Activated CD8-positive, alpha-beta T cell treated with anti-CD3 and anti-CD28 coated beads for 36 hours (primary cell): Measurements from ENCODE around the gene ALKBH5. TPM values are rescaled to one million over a fixed set of nuclear protein-coding genes. Genes with fewer than 3 reads are reported as not detected.

ENCODE experiments used
- ATAC-seq: fragments of 200-7000 bp; cut with Tn5 transposase; one replicate; pipeline ENCODE4 v1.10.0; 2021; ENCODE audit warnings: mild to moderate bottlenecking, moderate library complexity
- CTCF ChIA-PET: fragments of 350-600 bp; sonication (Branson Sonifier 250); formaldehyde crosslinking; loops from one replicate; lab custom pipeline; 2021; ENCODE audit warnings: antibody characterized with exemption; lab: Charles Lee
- POLR2A ChIA-PET: fragments of 350-600 bp; sonication (Branson Sonifier 250); formaldehyde crosslinking; loops from one replicate; lab custom pipeline; 2021; ENCODE audit warnings: antibody characterized with exemption; lab: Charles Lee
- DNase-seq: peaks from one replicate; pipeline ENCODE4 v3.0.0-alpha.2; 2020
- H3K27ac Mint-ChIP-seq: one replicate; pipeline ENCODE4 v1.8.0; 2021; ENCODE audit warnings: mild to moderate bottlenecking, mixed read lengths
- H3K27me3 Mint-ChIP-seq: one replicate; pipeline ENCODE4 v1.8.0; 2021; ENCODE audit warnings: mixed read lengths
- H3K36me3 Mint-ChIP-seq: one replicate; pipeline ENCODE4 v1.8.0; 2021; ENCODE audit warnings: low read depth, mixed read lengths
- H3K4me1 Mint-ChIP-seq: one replicate; pipeline ENCODE4 v1.8.0; 2021; ENCODE audit warnings: low read depth, mixed read lengths
- H3K4me3 Mint-ChIP-seq: one replicate; pipeline ENCODE4 v1.8.0; 2021; ENCODE audit warnings: mild to moderate bottlenecking, moderate library complexity, mixed read lengths
- H3K9me3 Mint-ChIP-seq: one replicate; pipeline ENCODE4 v1.8.0; 2021; ENCODE audit warnings: mixed read lengths
- intact Hi-C: fragments of 100-400 bp; cut with micrococcal nuclease; formaldehyde crosslinking; loops from one replicate; pipeline ENCODE4 v1.10.0; 2022
- total RNA-seq, 2 experiments: library from RNA; stranded (reverse); gene quantifications; one replicate each; pipeline ENCODE4 v1.2.3, GENCODE V29; 2021
- TF ChIP-seq, protein P1 (sequence below): fragments of 200-600 bp; IDR thresholded peaks from one replicate; pipeline ENCODE4 v1.8.0; 2022; ENCODE audit warnings: antibody characterized with exemption, mild to moderate bottlenecking

The ALKBH5 gene
- total RNA-seq, 2 experiments from 2014 or later = 213 to 217 TPM

DNA sequence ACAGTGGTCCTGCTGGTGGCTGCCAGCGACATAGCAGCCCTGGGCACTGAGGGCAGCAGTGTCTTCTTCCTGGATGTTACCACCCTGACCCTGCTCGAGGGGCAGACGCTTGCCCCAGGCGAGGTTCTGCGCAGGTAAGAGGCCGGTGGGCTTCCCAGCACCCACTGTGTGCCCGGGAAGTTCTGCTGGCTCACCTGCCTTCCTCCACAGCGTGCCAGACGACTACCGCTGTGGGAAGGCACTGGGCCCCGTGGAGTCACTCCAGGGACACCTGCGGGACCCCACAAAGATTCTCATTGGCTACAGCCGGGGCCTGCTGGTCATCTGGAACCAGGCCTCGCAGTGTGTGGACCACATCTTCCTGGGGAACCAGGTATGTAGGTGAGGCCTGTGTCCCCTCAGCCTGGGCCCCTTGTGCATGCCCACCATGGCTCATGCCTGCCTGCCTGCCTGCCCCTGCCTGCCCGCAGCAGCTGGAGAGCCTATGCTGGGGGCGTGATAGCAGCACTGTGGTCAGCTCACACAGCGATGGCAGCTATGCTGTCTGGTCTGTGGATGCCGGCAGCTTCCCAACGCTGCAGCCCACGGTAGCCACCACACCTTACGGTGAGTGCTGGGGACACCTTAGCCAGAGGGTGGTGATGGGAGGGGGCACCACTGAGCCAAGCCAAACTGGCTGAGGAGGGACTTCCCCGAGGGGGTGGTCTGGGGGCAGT is 50.3 kb downstream of the ALKBH5 start:
- DNase-seq (no peak), ATAC-seq (no peak)
- no peak overlapping the region for H3K4me3 Mint-ChIP-seq
- intact Hi-C loops = no loop called here
- no peaks in the 10 kb centered on the region for H3K9me3 Mint-ChIP-seq
- peaks cover 12% of the 10 kb centered on the region for H3K4me1 Mint-ChIP-seq
- H3K27ac Mint-ChIP-seq = no peak overlapping the region
- ChIA-PET CTCF (no interaction called here), POLR2A (no interaction called here)
- no peaks in the 10 kb centered on the region for H3K36me3 Mint-ChIP-seq
- TF ChIP-seq, protein P1, sequence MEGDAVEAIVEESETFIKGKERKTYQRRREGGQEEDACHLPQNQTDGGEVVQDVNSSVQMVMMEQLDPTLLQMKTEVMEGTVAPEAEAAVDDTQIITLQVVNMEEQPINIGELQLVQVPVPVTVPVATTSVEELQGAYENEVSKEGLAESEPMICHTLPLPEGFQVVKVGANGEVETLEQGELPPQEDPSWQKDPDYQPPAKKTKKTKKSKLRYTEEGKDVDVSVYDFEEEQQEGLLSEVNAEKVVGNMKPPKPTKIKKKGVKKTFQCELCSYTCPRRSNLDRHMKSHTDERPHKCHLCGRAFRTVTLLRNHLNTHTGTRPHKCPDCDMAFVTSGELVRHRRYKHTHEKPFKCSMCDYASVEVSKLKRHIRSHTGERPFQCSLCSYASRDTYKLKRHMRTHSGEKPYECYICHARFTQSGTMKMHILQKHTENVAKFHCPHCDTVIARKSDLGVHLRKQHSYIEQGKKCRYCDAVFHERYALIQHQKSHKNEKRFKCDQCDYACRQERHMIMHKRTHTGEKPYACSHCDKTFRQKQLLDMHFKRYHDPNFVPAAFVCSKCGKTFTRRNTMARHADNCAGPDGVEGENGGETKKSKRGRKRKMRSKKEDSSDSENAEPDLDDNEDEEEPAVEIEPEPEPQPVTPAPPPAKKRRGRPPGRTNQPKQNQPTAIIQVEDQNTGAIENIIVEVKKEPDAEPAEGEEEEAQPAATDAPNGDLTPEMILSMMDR = no peak
- H3K27me3 Mint-ChIP-seq = no peaks in the 10 kb centered on the region

DNA sequence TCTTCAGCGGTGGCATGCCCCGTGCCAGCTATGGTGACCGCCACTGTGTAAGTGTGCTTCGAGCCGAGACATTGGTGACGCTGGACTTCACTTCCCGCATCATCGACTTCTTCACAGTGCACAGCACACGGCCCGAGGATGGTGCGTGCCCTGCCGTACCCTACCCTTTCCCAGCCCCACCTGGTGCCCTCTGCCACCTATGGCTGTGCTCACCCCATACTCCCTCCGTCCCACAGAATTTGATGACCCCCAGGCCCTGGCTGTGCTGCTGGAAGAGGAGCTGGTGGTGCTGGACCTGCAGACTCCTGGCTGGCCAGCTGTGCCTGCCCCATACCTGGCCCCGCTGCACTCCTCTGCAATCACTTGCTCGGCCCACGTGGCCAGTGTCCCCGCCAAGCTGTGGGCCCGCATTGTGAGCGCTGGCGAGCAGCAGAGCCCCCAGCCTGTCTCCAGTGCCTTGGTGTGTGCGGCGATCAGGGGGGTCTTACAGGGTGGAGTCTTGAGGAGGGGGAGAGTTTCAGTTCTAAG is 51.3 kb downstream of the ALKBH5 start:
- intact Hi-C loops = no loop called here
- no peak for DNase-seq
- Mint-ChIP-seq H3K4me3 (no peak overlapping the region), H3K27ac (peak overlapping the region; percentile 80), H3K4me1 (peaks cover 12% of the 10 kb centered on the region), H3K36me3 (no peaks in the 10 kb centered on the region), H3K9me3 (no peaks in the 10 kb centered on the region), H3K27me3 (no peaks in the 10 kb centered on the region)
- TF ChIP-seq, protein P1 = no peak
- ChIA-PET POLR2A (no interaction called here), CTCF (interaction anchor here (1.0 kb wide), 1 partner anchor 17 kb away, joined by 3 read pairs; no protein-coding TSS in a partner anchor)
- ATAC-seq = no peak

DNA sequence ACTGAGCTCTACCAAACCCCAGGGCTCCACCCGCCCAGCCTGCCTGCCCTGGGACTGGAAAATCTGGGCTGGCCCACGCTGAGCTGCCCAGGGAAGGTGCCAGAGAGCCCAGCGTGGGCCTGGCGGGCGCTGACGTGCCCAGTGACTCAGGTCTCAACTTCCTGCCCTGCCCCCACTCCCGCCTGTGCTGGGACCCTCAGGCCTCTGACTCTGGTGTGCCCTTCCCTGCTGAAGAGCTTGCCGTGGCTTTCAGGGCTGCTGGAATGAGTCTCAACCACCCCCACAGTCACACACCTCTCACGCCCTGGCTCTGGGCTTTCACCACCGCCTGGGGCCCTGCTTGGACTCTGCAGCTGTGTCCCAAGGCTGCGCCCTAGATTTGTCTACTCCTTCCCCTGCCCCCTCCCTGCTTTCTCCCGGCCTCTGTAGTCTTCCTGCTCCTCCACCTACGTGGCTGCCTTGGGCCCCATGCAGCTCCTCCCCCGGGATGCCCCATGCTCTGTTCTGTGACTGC is 52.2 kb downstream of the ALKBH5 start:
- peak; percentile 76 for DNase-seq
- peaks cover 12% of the 10 kb centered on the region for H3K4me1 Mint-ChIP-seq
- H3K9me3 Mint-ChIP-seq = no peaks in the 10 kb centered on the region
- peak overlapping the region; percentile 80 for H3K27ac Mint-ChIP-seq
- ATAC-seq = peak; percentile 87
- no peaks in the 10 kb centered on the region for H3K27me3 Mint-ChIP-seq
- ChIA-PET CTCF (interaction anchor here (1.0 kb wide), 1 partner anchor 18 kb away, joined by 3 read pairs; no protein-coding TSS in a partner anchor), POLR2A (no interaction called here)
- peak overlapping the region; percentile 12 for H3K4me3 Mint-ChIP-seq
- intact Hi-C loops = no loop called here
- TF ChIP-seq, protein P1 = no peak
- no peaks in the 10 kb centered on the region for H3K36me3 Mint-ChIP-seq

DNA sequence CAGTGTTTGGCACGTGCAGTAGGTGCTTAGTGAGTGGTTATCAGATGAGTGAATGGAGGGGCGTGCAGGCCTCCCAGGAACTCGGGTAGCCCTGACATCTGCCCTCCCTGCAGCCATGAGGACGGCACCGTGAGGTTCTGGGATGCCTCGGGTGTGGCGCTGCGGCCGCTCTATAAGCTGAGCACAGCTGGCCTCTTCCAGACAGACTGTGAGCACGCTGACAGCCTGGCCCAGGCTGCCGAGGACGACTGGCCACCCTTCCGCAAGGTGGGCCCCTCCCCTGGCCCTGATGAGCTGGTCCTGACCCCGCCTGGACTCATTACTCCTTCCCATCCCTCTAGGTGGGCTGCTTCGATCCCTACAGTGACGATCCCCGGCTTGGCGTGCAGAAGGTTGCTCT is 52.9 kb downstream of the ALKBH5 start:
- no peak for ATAC-seq
- TF ChIP-seq, protein P1 = no peak
- Mint-ChIP-seq H3K36me3 (no peaks in the 10 kb centered on the region), H3K4me1 (peaks cover 12% of the 10 kb centered on the region), H3K27ac (no peak overlapping the region), H3K4me3 (no peak overlapping the region), H3K27me3 (no peaks in the 10 kb centered on the region), H3K9me3 (no peaks in the 10 kb centered on the region)
- intact Hi-C loops = no loop called here
- DNase-seq = no peak
- CTCF ChIA-PET = no interaction called here
- POLR2A ChIA-PET = no interaction called here

DNA sequence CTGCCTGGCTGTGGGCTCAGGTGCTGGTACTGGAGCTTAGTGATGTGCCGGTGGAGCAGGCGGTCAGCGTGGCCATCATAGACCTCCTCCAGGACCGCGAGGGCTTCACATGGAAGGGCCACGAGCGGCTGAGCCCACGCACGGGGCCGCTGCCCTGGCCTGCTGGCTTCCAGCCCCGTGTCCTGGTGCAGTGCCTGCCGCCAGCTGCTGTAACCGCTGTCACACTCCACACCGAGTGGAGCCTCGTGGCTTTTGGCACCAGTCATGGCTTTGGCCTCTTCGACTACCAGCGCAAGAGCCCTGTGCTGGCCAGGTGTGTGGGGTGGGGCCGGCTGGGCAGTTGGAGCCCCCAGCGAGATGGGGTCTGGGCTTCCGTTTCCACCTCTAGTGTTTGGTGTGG is 53.8 kb downstream of the ALKBH5 start:
- Mint-ChIP-seq H3K36me3 (no peaks in the 10 kb centered on the region), H3K4me3 (no peak overlapping the region), H3K4me1 (peaks cover 12% of the 10 kb centered on the region), H3K9me3 (no peaks in the 10 kb centered on the region), H3K27me3 (no peaks in the 10 kb centered on the region), H3K27ac (no peak overlapping the region)
- intact Hi-C loops = no loop called here
- no peak for ATAC-seq
- POLR2A ChIA-PET = interaction anchor here (1.7 kb wide), 1 partner anchor 11 kb away, joined by 4 read pairs; no protein-coding TSS in a partner anchor
- TF ChIP-seq, protein P1 = no peak
- DNase-seq = no peak
- CTCF ChIA-PET = interaction anchor here (1.5 kb wide), 1 partner anchor 167 kb away, joined by 3 read pairs; no protein-coding TSS in a partner anchor
